ENCODE results near the gene KRT72. TPM values are rescaled to one million over a fixed set of nuclear protein-coding genes. Genes with fewer than 3 reads are reported as not detected.

KRT72 gene
- total RNA-seq, 4 donors from 2014 or later: not detected

GRCh38 chr12:52615912-52616311 is 14.6 kb upstream of the KRT72 start:
- Histone ChIP-seq H3K27me3 (no peaks in the 10 kb centered on the region), H3K4me1 (no peaks in the 10 kb centered on the region), H3K4me3 (replicated peaks in 1 of 3) (no peak overlapping the region), H3K9me3 (no peaks in the 10 kb centered on the region), H3K36me3 (no peaks in the 10 kb centered on the region), H3K27ac (no peak overlapping the region)
- 83 to 92% methylated on average over 9 of the region's 9 CpGs for WGBS, 2 donors
- intact Hi-C loops (cut with DNase I): no loop called here
- TF ChIP-seq POLR2A (IDR thresholded peaks at IDR 0.05): no peak
- TF ChIP-seq, protein P1, sequence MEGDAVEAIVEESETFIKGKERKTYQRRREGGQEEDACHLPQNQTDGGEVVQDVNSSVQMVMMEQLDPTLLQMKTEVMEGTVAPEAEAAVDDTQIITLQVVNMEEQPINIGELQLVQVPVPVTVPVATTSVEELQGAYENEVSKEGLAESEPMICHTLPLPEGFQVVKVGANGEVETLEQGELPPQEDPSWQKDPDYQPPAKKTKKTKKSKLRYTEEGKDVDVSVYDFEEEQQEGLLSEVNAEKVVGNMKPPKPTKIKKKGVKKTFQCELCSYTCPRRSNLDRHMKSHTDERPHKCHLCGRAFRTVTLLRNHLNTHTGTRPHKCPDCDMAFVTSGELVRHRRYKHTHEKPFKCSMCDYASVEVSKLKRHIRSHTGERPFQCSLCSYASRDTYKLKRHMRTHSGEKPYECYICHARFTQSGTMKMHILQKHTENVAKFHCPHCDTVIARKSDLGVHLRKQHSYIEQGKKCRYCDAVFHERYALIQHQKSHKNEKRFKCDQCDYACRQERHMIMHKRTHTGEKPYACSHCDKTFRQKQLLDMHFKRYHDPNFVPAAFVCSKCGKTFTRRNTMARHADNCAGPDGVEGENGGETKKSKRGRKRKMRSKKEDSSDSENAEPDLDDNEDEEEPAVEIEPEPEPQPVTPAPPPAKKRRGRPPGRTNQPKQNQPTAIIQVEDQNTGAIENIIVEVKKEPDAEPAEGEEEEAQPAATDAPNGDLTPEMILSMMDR (IDR thresholded peaks at IDR 0.05): no peak
- DNase-seq: no peak

- intact Hi-C loops (cut with DNase I): no loop called here
- H3K4me3 ChIP-seq (replicated peaks in 1 of 3): no peak overlapping the region
- H3K4me1 ChIP-seq: no peaks in the 10 kb centered on the region
- TF ChIP-seq POLR2A (IDR thresholded peaks at IDR 0.05): no peak
- TF ChIP-seq, protein P1 (IDR thresholded peaks at IDR 0.05): no peak
- H3K27ac ChIP-seq: no peak overlapping the region
- no peaks in the 10 kb centered on the region for H3K27me3 ChIP-seq
- H3K36me3 ChIP-seq: no peaks in the 10 kb centered on the region
- H3K9me3 ChIP-seq: no peaks in the 10 kb centered on the region
- no peak for DNase-seq
- WGBS, 2 donors: 65 to 72% methylated on average over 6 of the region's 6 CpGs
These were observed 14.1 kb upstream of the KRT72 start for GRCh38 chr12:52615208-52615868.

DNA sequence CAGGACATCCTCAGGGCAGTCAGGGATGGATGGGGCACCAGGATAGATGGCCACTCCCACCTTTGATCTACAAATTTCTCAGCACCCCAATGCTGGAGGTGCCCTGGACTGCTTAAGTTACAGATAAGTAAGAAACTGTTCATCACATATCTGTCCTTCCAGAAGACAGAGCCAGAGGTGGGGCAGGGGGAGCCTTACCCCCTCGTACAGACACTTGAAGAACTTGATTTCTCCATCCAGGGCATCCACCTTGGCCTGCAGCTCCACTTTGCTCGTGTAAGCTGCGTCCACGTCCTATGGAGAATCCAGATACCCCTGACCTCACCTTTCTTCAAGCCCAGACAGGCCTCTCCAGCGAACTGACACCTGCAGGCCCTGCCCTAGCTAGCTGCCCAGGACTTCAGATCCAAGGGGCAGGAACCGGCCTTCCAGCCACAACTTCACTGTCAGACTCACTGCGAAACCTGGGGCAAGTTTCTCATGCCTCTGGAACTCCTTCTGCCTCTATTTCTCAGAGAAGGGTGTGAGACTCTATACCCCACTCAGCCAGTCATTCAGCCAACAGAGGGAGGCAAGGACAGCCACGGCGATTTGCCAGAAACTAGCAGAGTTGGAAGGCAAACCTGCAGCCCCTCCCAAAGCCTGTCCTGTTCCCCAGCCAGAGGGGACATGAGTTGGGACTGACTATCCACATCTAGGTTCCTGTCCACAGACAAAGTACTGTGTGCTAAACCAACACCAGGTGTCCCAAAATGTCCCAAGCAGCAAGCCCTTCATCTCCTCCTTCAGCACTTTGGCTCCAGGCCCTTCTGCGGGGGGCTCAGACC is 13.3 kb upstream of the KRT72 start:
- no peaks in the 10 kb centered on the region for H3K9me3 ChIP-seq
- no peak for DNase-seq
- TF ChIP-seq, protein P1 (IDR thresholded peaks at IDR 0.05): no peak
- no peak for TF ChIP-seq POLR2A (IDR thresholded peaks at IDR 0.05)
- H3K27me3 ChIP-seq: no peaks in the 10 kb centered on the region
- WGBS, 2 donors: 92 to 93% methylated on average over 10 of the region's 10 CpGs
- no peaks in the 10 kb centered on the region for H3K36me3 ChIP-seq
- intact Hi-C loops (cut with DNase I): no loop called here
- no peaks in the 10 kb centered on the region for H3K4me1 ChIP-seq
- no peak overlapping the region for H3K27ac ChIP-seq
- H3K4me3 ChIP-seq (replicated peaks in 1 of 3): no peak overlapping the region

GRCh38 chr12:52613384-52614030 is 12.2 kb upstream of the KRT72 start:
- intact Hi-C loops (cut with DNase I): no loop called here
- TF ChIP-seq POLR2A (IDR thresholded peaks at IDR 0.05): no peak
- TF ChIP-seq, protein P1 (IDR thresholded peaks at IDR 0.05): no peak
- no peak overlapping the region for H3K27ac ChIP-seq
- whole genome bisulfite sequencing, 2 donors: 93 to 94% methylated on average over 9 of the region's 9 CpGs
- H3K4me1 ChIP-seq: no peaks in the 10 kb centered on the region
- no peak for DNase-seq
- no peak overlapping the region for H3K4me3 ChIP-seq (replicated peaks in 1 of 3)
- H3K9me3 ChIP-seq: no peaks in the 10 kb centered on the region
- H3K36me3 ChIP-seq: no peaks in the 10 kb centered on the region
- H3K27me3 ChIP-seq: no peaks in the 10 kb centered on the region
